NCI-H1105 treated with DMSO at 0.1 percent for 48 hours (cell line): Measurements from ENCODE around the gene SOCS7.

Experiments used
- DNase-seq: peaks from one replicate; lab custom pipeline; 2025; lab: John Stamatoyannopoulos, UW

SOCS7 gene

DNA sequence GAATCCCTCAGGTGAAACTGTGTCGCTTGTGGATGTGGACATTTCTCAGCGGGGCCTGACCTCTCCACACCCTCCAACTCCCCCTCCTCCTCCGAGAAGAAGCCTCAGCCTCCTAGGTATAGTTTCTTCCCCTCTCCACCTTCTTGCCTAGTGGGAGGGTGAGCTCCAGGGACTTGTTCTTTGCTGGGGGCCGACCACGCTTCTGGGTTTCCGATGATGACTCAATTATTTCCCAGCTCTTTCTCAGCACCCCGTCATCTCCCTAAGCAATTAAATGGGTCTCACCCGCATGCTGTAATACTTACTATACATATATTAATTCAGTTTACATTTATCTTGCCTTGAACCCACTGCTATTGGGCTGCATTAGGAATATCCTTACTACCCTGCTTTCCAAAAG lies 13.1 kb downstream of the SOCS7 start:
- no peak for DNase-seq

DNA sequence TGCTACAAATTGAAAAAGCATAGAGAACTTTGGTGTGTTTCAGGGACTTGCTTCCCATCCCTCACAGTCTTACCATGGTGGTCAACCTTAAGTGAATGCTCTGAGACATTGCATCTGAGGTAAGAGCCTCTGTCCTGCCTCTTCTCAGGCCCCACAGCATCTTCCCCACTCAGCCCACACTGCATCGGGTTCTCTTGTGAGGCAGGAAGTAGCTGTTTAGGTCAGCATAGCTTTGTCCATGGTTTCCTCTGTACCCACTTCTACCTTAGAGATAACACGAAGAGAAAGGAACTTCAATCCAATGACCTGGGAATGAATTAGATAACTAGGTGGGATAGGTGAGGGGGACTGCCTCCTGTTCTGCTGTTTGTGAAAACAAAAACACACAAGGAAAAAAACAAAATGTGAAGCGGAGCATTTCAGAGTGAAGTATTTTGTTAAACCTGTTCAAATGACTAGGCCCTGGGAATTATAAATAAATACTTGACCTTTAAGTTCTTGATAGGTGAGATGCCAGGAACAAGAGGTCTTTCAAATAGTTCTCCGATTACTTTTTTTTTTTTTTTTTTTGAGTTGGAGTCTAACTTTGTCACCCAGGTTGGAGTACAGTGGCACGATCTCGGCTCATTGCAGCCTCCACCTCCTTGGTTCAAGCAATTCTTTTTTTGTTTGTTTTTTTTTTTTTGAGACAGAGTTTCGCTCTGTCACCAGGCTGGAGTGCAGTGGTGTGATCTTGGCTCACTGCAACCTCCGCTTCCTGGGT lies 17.7 kb downstream of the SOCS7 start:
- no peak for DNase-seq

DNA sequence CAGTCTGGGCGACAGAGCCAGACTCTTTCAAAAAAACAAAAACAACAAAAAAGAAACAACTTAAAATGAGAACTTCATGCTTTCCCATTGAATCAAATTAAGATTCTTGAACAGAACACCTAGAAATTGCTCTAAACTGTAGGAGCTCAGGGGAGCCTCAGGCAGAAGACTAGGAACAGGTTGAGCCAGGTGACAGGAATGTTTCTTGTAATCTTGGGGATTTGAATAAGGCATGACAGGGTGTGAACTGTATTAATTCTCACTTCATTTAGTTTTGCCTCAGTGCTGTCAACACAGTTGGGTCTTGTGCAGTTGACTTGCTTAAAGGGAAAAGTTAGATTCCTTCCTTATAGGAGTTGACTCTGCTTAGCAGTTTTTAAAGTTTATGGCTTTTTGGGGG lies 27.8 kb downstream of the SOCS7 start:
- no peak for DNase-seq

DNA sequence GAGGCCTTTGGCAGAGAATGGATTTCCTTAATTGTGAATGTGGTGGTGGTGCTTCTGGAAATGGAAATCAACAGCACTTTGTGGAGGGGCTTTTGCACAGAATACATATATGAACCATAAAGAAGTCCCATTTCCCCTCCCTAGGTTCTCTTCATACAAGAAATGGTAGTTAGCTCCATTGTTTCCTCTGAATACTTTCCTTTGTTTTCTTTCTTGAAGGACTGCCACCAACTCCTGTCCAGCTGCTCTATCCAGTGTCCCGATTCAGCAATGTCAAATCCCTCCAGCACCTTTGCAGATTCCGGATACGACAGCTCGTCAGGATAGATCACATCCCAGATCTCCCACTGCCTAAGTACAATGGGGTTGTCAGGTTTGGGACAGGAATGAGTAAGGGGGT lies 43.4 kb downstream of the SOCS7 start:
- no peak for DNase-seq

DNA sequence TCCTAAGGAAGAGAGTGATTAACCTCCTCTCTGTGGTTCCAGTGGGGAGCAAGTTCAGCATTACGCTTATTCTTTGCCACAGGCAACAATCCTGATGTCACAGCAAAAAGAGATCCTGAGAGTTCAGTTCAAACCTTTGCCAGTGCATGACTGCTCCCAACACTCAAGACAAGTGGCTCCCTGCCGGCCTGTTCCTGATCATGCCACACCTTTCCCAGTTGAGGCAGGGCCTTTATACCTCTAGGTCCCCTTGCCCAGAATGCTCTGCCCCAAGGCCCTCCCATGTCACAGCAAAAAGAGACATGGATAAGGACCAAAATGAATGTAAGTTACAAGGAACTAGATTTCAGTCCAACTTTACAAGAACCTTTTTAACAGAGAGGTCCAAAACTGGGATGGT lies 45.6 kb downstream of the SOCS7 start:
- no peak for DNase-seq

DNA sequence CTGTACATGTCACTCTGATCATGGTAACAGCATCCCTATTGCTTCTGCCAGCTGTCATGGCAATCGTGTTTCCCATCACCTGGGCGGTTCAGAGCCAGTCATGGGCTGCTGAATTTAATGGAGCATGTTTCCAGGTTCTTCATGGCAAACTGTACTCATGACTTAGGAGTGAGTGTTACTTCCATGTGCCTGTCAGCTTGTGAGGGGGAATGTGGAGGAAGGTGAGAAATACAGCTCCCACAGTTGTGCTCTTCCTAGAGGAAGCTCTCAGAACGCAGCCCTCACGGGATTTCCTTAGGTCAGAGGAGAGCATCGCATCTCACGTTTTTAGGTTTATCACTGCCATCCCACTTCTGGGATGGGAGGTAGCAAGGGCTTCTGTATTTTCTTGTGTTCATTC lies 48.6 kb downstream of the SOCS7 start:
- DNase-seq: no peak

DNA sequence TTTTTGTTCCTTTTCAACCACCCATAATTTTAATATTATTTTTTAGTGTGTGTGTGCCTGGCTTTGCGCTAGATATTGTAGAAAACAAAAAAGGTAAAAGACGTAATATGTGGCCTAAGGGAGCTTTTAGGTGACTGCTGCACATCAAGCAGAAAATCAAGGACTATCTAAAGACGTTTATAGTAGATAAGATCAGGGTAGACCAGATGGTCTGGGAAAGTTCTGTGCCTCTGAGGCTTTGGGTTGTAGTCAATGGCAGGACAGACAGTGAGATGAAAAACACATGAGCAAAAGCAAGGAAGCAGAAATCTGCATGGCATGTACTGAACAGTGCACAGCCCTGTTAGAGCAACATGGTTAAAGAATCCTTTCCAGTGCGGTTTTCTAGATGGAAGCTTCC lies 49.8 kb downstream of the SOCS7 start:
- DNase-seq: no peak

DNA sequence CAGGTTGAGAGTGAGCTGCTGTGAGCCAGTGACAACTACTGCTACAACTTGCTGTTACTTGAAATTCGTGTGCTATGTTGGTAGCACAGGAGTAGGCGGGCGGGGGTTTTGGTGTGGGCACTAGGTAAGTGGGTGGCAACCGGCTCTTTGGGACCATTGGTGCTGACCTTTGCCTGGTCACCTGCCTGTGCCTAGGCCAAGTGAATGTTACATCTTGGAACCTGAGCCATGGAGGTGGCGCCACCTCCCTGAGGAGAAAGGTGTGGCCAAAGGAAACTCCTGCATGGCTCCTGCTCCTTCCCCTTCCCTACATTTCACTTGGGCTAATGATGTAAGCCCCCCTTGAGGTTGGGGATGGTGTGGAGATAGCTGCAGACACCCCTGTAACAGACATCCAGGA lies 51.3 kb downstream of the SOCS7 start:
- DNase-seq: no peak

DNA sequence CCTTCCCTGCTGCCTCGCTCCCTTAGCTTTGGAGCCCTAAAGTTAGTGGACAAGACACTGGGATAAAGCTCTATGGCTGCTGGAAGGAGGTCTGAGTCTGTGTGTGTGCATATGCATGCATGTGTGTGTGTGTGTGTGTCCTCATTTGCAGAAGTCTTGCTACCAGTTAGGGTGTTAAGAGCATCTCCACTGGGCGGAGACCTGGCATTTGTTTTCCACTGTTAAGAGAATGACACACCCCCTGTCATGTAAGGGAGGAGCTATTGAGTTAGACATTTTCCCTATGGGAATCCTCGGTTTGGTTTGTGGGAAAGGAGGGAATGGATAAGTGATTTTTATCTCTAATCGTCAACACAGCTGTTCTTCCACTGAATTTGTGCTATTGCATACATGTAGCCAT lies 51.8 kb downstream of the SOCS7 start:
- DNase-seq: no peak

DNA sequence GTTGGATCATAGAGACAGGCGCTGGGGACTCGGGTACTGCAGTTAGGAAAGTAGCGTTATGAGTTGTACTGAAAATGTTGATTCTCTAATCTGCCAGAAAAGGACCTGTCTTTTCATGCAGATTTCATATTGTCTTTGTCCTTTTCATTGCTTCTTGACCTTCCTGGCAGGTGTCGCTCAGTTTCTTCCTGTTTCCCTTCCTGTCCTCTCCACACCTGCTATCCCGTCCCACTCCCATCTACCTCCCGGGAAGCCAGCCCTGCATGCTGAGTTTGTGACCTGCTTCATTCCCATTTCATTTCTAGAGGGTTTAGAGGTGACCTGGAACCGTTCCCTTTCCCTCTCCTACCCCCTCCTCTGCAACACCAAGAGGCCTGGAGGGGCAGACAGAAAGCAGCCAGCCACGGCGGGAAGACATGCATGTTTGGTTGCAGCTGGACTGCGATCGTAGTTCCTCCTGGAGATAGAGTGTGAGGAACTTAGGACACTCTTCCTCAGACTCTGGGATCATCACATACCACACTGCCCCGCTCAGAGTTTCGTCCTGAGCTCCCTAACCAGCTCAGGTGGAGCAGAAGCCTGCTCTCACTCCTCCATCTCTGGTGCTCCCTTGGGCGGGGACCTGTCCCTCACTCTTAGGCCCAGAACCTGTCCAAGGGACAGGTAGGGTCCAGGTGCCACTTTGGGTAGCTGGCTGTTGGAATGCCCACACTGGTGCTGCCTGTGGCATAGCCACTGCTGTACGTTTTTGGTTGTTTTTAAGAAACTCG lies 52.7 kb downstream of the SOCS7 start:
- no peak for DNase-seq

DNA sequence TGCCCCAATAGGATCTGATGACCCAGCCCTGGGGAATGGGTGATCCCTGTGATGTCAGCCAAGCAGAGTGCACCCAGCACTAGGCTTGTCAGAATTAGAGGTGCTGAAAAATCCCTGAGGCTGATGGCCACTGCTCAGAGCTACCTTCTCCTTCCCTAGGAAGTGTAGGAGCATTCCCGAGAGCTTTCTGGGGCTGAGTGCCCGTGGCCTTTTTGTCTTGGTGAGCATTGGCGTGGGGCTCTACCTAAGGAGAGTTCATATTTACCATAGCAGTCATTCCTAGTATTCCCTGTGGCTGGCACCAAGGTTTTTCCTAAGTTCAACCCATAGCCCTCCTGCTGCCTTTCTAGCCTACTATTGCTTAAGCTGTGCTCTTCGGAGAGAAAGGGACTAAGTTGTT lies 54.0 kb downstream of the SOCS7 start:
- no peak for DNase-seq

DNA sequence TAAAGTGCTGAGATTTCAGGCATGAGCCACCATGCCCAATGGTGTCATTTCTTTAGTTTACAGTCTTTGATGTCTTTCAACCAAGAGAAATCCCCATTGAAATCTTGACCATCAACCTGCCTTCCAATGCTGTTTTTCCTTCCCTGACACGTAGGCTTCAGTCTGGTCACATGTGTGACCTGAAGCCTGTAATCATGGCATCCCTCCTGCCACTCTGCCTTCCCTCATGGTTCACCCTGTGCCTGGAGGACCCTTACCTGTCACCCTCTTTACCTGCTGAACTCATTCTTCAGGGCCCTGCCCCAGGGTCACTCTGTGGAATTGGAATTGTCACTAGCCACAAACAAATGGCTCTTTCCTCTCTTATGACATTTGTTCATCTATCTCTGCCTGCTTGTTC lies 58.6 kb downstream of the SOCS7 start:
- no peak for DNase-seq

DNA sequence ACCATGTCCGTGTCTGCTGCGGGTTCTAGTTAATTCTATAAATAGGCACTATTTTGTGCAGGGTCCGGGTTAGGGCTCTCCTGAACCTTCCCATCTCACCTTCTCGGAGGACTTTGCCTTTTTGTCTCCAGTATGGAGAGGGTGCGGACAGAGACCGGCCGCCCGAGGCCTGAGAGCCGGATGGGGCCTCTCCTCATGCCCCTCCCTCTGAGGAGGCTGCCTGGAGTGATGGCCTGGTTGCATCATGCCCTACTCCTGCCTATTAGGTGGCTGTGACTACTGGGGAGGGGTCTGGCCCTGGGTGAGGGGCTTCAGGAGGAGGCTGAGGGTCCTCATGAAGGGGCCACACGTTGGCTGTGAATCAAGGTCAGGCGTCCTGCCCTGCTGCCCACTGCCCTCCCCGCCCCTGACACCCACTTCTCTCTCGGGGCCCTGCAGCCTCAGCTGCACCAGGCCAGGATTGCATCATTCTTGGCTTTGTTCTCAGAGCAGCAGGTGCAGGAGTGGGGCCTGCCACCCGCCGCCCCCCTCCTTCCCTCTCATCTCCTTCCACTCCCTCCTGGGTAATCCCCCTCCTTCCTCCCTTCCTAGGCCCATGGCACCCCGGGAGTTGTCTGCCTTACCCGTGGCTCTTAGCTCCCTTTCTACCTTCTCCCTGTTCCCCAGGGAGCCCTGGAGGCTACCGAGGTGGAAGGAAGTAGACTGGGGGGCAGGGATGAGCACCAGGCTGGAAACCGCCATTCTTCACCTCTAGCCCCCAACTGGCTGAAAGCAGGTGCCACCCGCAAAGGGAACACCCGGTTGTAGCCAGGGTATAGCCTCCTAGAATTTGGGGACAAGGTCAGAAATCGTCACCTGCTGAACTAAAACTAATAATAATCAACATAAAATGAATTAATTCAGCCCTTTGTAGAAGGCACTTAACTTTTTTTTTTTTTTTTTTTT lies 63.9 kb downstream of the SOCS7 start:
- DNase-seq: peak; percentile 91

DNA sequence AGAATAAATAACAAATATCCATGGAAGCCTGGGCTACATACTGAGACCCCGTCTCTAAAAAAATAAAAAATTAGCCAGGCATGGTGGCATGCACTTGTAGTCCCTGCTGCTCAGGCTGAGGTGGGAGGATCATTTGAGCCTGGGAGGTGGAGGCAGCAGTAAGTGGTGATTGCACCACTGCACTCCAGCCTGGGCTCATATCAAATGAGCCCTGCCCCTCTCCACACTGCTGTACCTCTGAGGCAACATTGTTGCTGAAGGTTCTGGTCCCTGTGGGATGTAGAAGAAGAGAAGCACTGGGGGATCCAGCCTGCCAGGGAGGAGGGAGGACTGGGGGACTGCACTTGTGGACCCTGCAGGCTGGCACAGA lies 65.2 kb downstream of the SOCS7 start:
- no peak for DNase-seq

DNA sequence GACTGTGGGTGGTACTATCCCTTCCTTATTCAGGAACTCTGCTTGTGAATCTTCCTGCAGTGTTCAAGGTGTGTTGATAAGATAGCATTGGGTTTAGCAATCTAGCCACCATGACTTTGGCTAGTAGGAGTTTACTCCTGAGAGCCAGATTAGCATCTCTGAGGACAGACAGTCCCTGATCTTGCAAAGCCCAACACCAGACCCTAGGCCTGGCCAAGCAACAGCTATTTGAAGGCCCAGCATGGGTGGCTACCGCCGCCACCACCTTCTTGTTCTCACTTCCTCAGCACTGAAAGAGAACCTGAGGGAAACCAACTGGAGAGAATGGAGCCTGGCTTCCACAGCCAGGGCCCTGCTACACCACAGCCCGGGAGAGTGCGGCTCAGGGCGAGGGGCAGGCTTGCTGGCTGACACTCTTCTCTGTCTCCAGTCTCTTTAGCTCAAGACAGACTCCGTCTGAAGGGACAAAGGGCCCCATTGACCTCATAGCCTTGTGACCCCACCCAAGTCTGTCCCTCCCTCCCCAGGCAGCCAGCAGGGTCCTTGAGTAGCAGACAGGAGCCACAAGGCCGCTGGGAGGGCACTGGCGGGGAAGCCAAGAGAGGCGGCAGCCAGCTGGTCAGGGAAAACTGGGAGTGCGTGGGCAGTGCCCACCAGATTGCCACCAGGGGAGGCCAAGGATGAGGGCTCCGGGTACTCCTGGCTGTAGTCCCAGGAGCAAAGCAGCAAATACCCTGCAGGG lies 65.7 kb downstream of the SOCS7 start:
- no peak for DNase-seq

DNA sequence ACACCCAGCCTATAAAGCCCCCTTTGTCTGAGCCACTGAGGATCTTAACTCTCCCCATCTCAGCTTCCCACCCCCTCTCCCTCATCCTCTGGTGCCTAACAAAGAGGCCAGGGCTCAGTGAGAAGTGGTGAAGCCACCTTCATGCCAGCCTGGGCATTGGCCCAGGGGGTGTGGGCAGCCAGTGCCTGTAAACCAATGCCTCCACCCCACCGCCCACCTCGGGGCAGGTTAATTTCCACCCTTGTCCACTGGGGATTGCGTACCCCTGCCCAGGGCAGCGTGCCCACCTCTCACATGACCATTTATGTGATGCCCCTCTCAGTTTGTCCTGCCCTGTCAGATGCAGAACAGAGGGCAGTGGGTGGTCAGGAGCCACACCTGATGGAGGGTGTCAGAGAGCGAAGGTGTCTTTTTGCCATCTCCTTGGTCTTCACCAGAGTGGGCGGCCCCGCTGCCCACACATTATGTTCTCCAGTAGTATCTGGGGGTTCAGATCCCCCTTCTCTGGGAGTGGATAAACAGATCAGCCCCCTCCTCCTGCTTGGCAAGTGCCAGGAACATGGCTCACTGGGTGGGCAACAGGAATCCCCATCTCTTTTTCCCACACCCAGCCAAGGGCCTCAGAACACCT lies 66.5 kb downstream of the SOCS7 start:
- DNase-seq: no peak

DNA sequence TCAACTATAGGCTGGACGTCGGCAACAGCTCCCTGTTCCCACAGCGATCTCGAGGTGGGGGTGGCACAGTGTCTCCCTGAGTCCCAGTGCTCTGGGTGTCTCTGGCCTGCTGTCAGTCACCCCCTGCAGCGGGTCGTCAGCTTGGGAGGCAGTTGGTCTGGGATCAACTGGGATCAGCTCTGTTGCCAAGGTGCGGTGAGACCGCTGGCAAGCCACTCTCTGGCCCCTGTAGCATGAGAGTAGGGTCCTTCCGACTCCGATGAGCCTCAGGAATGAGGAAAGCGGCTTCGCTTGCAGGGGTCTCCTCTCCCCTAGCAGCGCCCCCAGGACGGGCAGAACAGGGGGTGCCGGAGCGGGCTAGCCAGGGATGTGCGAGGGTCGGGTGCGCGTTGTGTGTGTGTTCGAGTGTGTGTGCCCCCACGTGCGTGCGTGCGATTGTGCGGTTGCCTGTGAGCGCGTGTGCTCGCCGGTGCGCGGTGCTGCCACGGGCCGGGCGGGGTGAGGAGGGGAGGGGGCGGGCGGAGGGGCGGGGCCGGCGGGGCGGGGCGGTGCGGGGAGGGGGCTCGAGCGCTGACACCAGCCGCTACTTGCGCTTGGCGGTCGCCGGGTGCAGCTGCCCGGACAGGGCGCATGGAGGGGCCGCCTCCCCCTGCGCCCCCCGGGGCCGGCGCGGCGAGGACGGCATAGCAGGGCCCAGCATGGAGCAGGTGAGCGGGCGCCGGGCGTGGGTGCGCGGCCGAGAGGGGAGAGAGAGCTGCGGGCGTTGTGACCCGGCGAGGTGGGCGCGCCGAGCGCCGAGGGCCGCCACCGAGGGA lies 67.3 kb downstream of the SOCS7 start:
- DNase-seq: no peak

DNA sequence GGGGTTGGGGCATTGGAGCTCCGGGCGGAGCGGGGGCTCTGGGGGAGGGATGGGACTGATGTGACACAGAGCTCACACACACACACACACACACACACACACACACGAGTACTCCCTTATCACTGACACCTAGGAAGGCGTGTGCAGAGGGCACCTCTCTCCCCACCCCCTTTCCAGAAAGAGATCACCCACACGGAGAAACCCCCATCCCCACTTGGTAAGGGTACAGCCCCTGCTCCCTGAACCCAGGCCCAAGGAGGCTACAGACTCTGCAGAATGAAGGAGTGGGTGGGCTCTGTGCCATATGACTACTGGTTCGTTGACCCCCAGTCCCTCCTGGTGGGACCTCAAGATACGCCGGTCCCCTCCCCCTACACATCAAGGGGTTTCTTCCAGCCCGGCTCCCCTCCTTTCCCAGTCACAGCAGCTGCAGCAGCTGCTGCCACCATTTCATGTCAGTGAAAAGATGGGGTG lies 67.9 kb downstream of the SOCS7 start:
- DNase-seq: no peak

DNA sequence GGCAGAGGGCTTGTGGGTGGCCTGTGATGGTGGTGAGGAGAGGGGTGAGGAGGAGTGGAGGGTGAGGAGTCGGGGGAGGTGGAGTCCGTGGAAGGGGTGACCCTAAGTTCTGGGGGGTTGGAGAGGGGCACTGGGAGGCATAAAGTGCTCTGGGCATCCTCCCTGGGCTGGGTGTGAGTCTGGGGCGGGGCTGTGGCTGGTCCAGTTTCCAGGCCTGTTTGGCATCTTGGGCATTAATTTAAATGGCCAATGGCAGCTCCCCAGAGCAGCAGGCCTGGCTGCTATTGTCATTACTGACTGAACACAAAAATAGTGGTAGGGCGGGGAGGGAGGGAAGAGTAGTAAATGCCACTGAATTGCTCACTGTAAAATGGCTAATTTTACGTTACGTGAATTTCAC lies 68.9 kb downstream of the SOCS7 start:
- DNase-seq: no peak

DNA sequence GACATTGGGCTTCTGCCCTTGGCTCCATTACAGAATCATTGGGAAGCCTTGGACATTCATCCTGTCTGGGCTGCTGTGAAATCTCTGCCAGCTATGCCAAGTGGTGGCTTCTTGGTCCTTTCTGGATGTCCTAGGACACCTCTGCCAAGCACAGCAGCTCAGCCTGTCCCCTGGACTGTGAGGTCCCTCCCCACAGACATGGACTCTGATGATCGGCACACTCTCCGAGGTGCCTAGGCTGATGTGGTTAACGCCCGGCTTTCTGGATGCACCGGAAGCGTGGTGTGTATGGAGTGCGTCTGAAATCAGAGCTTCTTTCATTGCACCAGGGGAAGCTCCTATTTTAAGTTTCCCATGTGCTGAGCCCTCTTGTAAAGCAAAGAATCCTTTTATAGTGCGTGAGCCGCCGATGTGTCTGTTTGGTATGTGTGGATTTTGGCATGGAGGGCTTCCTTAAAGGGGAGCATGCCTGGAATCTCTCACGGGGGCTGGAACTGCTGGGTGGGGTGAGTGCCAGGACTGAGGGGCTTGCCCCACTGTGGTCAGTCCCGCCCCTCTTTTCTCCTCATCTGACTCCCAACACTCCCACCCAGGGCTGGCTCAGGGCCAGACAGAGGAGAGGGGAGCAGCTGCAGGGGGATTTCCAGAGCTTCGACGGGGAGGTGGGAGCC lies 69.7 kb downstream of the SOCS7 start:
- no peak for DNase-seq
